ENCODE results near the gene TRAPPC2L.

GRCh38 chr16:88856828-88857727 is at the start of gene TRAPPC2L, which contains the start of gene GALNS:
- TF ChIP-seq CTCF (conservative IDR thresholded peaks at IDR 0.05): no peak
- TF ChIP-seq EZH2 (IDR thresholded peaks at IDR 0.05; ENCODE audit: low read depth): no peak
